IMR-90 (cell line): Measurements from ENCODE around the gene NDUFB3. TPM values are rescaled to one million over a fixed set of nuclear protein-coding genes. Genes with fewer than 3 reads are reported as not detected.

Source experiments
- RFX5 ChIP-seq: IDR thresholded peaks from 2 replicates; pipeline ENCODE4 v1.8.0; 2012; ENCODE audit warnings: low read depth, mild to moderate bottlenecking, low read length, moderate library complexity
- polyA plus RNA-seq, 3 experiments: library from polyadenylated mRNA; depleted of rRNA; stranded (reverse); fragments of >200 nt; gene quantifications; 2 replicates each; pipeline ENCODE4 v1.2.3, GENCODE V29; 2012; ENCODE audit warnings: low replicate concordance in 1 of 3
- total RNA-seq: library from RNA; depleted of rRNA; stranded (reverse); fragments of >200 nt; gene quantifications from 2 replicates; pipeline ENCODE4 v1.2.3, GENCODE V29; 2012
- TF ChIP-seq, protein P1 (sequence below): fragments of 150-350 bp; IDR thresholded peaks from 2 replicates; pipeline ENCODE4 v1.6.1; 2017; ENCODE audit warnings: mild to moderate bottlenecking, antibody characterized with exemption, low read length, low read depth

Gene NDUFB3
- total and polyA plus RNA-seq, 2 of the 4 experiments (the other 2 are of a cell fraction) = 41.0 to 98.7 TPM

DNA sequence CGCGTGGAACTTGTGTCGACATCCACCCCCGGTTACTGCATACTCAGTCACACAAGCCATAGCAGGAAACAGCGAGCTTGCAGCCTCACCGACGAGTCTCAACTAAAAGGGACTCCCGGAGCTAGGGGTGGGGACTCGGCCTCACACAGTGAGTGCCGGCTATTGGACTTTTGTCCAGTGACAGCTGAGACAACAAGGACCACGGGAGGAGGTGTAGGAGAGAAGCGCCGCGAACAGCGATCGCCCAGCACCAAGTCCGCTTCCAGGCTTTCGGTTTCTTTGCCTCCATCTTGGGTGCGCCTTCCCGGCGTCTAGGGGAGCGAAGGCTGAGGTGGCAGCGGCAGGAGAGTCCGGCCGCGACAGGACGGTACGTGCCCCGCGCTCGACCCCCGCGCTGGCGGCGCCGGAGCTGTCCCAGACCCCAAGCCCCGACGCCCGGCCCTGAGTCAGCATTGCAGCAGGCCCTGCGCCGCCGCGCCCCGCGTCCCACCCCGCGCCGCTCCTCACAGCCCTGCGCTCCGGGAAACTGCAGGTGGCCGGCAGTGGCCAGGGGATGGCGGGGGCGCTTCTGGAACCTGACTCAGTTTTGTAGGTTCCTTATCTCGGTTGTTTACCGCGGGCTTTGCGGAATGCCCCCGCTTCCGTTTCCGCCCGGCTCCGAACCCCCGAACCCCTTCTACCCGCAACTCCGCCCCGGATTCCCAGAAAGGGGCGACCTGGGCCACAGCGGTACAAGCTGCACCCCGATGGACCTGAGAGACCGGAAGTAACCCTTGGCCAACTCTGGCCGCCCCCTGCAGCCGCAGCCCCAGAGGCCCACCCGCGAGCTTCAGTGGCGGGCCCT, 44.5 kb downstream of the NDUFB3 start, which contains the start of gene CFLAR (continued):
- TF ChIP-seq, protein P1, sequence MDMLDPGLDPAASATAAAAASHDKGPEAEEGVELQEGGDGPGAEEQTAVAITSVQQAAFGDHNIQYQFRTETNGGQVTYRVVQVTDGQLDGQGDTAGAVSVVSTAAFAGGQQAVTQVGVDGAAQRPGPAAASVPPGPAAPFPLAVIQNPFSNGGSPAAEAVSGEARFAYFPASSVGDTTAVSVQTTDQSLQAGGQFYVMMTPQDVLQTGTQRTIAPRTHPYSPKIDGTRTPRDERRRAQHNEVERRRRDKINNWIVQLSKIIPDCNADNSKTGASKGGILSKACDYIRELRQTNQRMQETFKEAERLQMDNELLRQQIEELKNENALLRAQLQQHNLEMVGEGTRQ = no peak
- no peak for TF ChIP-seq RFX5
